ENCODE data around the gene GP2. TPM values are rescaled to one million over a fixed set of nuclear protein-coding genes. Genes with fewer than 3 reads are reported as not detected.

The GP2 gene
- polyA plus RNA-seq, 4 donors, result 2.6 to 7.4 (median 2.7) TPM; not detected in 1

DNA sequence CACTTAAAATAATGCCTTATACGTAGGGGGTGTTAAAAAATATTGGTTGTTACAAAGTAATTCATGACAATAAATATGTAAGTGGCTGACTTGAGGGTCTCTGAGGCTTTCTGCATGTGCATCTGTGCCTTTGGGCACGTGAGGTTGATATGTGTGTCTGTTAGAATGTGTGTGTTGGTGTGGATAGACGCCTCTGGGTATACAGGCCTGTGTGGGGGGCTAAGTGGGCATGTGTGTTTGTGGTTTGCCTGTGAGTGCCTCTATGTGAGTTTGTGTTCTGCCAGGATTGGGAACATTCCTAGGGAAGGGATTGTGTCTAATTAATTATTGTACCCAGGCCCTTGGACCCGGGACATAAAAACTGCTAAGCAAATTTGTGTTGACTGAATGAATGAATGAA lies 19.0 kb downstream of the GP2 start:
- no peak for DNase-seq (ENCODE audit: low read depth in 4 of 4, low spot score in 3 of 4)

DNA sequence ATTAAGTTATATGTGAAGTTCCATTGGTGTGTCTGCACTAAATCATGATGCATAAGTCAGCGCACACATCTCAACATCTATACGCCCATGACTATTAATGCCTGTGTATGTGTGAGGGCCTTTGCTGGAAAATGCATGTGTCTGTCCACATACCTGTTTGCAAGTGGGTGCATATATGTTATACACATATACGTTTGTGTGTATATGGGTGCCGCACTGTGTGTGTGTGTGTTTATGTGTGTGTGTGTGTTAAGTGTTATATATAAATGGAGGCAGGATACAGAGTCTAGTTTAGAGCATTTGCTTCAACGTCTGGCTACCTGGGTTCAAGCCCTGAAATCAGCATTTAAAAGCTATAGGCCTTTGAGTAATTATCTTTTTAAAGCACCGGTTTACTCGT lies 19.5 kb downstream of the GP2 start:
- no peak for DNase-seq (ENCODE audit: low read depth in 4 of 4, low spot score in 3 of 4)

DNA sequence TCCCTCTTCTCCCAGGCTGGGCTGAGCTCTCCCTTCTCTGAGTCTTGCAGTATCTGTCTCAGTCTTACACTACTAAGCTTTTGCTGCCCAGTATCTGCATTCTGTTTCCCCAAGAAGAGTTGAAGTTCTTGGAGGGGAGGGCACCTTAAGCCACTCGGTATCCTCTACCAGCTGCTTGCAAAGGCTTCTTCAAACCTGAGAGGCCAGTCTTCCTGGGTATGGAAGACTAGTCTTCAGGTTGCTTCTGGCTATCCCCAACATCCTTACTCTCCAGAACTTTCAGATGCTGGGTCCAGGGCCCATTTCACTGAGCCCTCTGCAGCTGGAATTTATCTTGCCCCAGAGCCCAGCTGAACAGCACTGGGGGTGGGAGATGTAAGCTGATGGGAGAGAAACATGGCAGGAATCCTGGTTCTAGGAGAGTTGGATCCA lies 20.1 kb downstream of the GP2 start:
- DNase-seq (ENCODE audit: low read depth in 4 of 4, low spot score in 3 of 4), result no peak

DNA sequence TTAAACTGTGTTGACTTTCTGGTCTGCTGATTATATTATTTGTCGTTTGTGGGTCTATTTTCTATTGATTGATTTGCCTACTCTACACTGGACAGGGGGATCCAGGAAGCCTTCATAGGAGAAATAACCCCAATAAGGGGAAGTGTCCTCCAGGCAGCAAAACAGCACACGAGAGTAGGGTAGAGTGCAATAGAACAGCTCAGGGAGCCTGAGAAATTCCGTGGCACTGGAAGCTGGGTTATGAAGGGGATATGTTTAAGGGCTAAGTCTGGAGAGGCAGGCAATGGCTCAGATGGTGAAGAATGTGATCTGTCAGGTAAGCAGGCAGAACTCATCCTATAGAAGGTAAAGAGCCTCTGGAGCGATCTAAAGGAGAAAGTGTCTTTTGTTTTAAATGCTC lies 20.9 kb downstream of the GP2 start:
- no peak for DNase-seq (ENCODE audit: low read depth in 4 of 4, low spot score in 3 of 4)

DNA sequence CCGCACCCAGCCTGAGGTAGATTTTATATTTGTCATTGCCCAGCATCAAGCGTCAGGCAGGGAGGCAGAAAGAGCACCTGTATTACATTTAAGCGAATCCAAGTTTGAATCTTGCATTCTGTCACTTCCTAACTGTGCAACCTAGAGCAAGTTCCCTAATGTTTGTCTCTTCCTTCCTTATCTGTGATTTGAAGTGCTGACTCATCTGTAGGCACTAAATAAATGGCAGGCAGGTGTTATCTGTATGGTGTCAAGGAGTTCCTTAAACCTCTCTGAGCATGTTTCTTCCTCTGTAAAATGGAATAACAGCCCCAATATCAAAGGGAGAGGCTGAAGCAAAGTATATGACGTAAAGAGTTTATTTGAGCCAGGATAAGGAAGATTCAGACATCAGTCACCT lies 24.3 kb downstream of the GP2 start:
- no peak for DNase-seq (ENCODE audit: low read depth in 4 of 4, low spot score in 3 of 4)

DNA sequence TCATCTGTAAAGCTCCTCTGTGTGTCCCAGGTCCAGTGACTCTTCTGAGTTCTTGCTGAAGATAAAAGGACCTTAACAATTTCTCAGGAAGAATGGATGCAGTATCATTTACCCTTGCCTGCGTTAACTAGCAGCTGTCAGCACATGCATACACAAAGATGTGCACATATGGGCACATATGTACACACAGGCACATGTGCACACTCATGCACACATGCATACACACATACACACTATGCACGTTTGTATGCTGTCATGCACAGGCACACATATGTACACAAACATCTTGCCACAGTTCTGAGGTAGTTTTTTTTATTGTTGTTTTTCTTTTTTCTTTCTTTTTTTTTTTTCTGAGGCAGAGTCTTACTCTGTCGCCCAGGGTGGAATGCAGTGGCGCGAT lies 24.9 kb downstream of the GP2 start:
- DNase-seq (ENCODE audit: low read depth in 4 of 4, low spot score in 3 of 4), result no peak

DNA sequence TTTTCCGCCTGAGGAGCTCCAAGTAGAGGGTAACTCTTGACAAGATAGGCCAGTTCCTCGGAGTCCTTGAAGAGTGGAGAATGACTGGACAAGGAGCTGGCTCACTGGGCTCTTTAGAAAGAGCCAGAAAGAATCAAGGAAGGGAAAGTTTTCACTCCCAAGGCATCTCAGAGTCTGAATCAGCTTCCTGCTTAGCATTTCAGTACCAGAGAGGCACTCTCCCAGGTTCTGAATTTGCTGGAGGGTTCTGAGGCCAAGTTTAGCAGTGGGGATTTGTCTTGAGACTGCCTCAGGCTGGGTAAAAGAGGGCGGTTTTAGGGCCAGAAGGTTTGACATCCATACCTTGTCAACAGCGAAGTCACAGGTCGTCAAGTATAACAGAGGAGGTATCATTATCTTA lies 25.5 kb downstream of the GP2 start:
- DNase-seq (ENCODE audit: low read depth in 4 of 4, low spot score in 3 of 4), result no peak

DNA sequence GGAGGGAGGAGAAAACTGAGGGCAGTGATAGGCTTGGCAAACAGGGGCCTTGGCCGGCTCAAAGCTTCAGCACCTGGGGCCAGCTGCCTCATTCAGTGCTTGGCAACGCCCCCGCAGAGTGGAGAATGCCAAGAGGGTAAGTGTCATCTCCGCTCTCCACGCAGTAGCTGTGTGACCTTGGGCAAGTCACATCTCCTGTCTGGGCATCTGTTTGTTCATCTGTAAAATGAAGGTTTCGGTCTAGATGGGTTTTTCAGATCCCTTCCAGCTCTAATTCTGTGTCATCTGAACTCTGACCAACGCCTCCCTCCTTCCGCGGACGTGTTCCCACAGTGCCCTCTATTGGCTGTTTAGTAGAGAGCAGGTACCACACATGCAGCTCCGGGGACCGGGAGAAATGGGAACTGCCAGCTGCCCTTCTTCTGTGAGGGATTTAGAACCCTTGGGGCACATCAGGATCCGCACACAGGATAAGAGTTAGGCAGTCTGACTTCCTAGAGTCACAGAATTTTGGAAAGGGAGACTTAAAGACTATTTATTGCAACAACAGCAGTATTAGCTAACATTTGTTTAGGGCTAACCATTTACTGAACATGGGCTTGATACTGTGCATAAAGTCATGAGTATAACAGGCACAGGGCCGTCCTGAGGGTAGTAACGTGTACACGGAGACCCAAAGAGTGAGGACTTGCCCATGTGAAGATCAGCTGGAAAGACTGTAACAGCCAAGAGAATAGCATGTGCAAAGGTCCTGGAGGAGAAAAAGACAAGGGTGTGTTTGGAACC lies 26.8 kb downstream of the GP2 start:
- DNase-seq (ENCODE audit: low read depth in 4 of 4, low spot score in 3 of 4), result peak in 3 of 4 donors; percentile 14 to 20 (median 19)

DNA sequence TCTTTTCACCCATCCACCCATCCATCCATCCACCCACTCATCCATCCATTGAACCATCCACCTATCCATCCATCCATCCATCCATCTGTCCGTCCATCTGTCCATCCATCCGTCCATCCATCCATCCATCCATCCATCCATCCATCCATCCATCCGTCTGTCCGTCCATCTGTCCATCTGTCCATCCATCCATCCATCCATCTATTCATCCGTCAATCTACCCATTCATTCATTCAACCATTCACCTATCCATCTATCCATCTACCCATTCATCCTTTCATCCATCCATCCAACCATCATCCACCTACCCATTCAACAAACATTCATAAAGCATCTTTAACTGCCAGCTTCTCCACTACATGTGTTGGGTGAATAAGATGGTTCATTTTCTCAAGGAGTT lies 28.9 kb downstream of the GP2 start:
- DNase-seq (ENCODE audit: low read depth in 4 of 4, low spot score in 3 of 4), result no peak

DNA sequence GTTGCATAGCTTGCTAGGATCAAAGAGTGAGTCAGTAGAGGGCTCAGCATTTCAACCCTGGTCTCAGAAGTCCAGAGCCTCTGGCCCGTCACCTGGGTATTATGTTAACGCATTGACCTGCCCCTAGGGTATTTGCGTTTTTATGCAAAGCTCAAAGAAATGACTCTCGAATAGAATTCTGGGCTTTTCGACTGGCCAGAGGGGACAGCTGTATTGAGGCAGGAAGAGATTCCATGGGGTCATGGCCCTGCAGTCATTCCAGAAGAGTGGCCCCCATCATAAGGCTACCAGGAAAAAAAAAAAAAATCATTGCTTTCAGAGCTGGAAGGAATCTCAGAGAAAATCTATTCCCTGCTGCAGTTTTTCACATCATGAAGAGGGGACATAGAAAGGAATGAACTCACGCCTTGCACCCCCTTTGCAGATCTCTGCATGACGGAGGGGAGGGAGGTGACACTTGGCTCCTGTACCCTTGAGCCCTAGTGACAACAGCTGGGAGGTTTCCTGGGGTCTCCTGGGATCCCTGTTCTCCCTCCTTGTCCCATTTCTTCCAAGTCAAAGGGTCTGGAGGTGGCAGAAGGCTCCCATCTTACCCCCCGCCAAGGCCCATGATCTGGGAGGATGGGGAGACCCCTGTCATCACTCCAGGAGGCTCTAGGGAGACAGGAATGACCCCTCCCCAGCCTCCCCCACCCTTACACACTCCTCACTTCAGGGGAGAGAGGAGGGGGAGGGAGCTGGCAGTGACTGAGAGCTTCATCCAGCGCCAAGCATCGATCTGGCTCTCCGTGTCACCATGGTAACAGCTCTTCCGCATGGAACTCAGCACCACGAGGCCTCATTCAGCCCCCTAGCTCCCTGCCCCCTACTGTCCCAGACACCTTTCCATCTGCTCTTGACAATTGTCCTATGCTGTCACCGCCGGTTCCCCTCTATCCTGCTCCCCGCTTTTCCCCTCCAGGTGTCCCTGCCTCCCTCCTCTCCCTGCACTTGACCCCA lies 35.8 kb downstream of the GP2 start:
- no peak for DNase-seq (ENCODE audit: low read depth in 4 of 4, low spot score in 3 of 4)

DNA sequence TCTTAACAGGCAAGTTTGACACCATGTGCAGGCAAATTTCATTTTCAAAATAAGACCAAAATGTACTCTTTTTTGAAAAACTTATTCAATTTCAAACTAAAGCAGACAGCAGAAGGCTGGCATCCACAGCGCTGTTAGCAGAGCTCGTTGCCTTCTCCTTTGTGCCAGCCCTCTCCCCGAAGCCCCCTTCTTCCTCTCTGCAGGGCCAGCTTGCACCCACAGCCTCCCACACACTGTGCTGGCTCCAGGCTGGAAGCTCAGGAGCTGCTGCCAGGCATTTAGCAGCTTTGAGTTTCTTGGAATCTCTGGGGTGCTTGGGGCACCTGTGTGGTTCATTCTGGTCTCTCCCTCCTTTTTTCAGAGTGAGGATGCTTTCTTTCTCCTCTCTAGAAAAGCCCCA lies 37.7 kb downstream of the GP2 start:
- no peak for DNase-seq (ENCODE audit: low read depth in 4 of 4, low spot score in 3 of 4)

DNA sequence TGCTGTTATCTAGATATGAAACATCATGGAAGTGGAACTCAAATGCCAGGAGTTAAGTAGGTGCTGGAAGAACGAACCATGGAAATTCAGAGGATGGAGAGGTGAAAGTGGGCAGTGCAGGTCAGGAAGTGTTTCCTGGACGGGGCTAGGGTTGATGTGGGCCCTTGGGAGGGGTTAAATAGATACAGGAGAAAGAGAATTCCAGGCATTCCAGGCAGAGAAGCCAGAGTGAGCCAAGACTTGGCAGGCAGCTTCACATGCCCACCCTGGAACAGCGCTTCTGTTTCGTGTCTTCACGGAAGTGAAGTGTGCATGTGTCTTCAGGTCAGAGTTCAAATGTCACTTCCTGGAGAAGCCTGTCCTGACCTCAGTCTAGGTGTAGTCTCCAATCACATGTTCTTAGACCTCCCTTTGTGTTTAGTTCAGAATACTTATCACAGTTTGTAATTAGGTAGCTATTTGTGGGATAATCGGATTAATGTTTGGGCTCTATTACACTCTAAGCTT lies 41.3 kb downstream of the GP2 start:
- DNase-seq (ENCODE audit: low read depth in 4 of 4, low spot score in 3 of 4), result no peak

DNA sequence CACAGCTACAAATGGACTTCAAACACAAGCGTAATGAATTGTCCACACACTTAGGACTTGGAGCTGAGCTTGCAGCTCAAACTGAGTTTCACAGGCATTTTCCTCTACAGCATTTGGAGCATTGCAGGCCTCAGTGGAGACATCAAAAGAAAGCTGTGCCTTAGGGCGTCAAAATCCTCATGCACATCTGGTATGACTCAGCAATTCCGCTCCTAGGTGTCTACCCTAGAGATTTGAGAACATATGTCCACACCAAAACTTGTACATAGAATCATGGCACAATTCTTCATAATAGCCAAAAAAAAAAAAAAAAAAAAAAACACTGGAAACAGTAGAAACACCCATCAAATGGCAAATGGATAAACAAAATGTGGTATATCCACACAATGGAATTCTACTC lies 47.1 kb downstream of the GP2 start:
- DNase-seq (ENCODE audit: low read depth in 4 of 4, low spot score in 3 of 4), result no peak

DNA sequence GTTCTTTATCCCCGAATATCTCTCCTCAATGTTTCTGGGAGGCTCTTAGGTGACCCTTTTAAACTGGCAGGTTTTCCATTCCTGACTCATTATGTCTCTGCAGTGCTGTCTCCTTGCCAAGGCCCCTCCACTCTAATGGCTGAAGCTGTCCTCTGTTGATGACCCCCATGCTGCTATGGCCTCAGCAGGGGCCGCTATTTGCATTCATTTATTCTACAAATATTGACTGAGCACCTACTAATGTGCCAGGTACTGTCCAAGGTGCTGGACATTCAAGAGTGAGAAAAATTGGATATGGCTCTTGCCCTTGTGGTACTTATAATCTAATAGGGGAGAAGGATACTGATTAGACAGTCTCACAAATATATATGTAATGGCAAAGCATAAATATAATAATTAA lies 55.4 kb downstream of the GP2 start:
- no peak for DNase-seq (ENCODE audit: low read depth in 4 of 4, low spot score in 3 of 4)

DNA sequence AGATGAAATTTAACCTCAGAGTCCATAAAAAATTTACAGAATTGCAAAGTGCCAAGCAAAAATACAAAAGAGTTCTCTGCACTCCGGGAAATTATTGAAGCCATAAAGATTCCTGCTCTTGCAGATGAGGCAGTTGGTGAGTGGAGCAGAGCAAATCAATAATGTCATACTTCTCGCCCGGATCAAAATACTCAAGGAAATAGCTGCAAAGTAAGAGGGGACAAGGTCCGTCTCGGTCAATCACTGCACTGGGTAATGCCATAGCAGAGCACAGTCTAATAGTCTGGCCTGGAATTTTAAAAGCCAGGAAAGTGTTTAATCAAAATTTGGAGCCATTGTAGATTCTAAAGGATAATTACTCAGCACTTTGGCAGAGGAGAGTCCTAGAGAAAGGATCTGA lies 58.9 kb downstream of the GP2 start:
- no peak for DNase-seq (ENCODE audit: low read depth in 4 of 4, low spot score in 3 of 4)

DNA sequence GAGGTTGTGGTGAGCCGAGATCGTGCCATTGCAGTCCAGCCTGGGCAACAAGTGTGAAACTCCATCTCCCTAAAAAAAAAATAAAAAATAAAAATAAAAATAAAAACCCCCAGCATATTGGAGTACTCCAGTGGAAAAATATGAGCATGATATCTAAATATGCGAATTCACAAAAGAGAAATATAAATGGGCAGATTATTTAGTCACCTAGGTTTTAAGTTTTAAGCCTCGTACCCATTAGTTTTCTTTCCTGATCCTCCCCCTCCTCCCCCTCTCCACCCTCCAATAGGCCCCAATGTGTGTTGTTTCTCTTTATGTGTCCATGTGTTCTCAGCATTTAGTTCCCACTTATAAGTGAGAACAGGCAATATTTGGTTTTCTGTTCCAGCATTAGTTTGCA lies 62.3 kb downstream of the GP2 start:
- no peak for DNase-seq (ENCODE audit: low read depth in 4 of 4, low spot score in 3 of 4)

DNA sequence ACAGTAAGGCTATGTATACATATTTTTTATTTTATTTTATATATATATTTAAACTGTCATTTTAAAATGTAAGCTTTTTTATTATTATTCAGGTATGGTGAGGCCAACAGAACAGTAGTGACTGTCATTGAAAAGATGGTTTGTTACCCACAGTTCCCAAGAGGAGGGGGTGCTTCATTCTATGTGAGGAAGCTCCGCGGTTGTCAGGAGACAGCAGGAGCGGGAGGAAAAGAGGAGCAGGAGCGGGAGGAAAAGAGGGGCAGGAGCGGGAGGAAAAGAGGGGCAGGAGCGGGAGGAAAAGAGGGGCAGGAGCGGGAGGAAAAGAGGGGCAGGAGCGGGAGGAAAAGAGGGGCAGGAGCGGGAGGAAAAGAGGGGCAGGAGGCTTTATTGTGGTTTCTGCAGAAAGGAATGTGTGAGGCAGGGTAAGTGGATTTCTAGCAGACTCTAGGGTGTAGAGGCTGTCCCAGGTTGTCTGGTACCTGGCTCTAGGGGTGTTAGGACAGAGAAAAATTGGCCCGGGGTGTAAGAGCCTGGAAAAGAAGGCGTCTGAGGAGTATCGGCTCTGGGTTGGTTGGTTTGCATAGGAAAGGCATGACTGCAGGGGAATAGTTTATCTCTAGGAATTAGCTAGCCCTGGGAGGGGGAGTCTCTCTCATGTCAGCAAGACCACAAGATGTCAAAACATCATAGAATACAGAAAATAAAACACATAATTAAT lies 64.0 kb downstream of the GP2 start:
- DNase-seq (ENCODE audit: low read depth in 4 of 4, low spot score in 3 of 4), result no peak

DNA sequence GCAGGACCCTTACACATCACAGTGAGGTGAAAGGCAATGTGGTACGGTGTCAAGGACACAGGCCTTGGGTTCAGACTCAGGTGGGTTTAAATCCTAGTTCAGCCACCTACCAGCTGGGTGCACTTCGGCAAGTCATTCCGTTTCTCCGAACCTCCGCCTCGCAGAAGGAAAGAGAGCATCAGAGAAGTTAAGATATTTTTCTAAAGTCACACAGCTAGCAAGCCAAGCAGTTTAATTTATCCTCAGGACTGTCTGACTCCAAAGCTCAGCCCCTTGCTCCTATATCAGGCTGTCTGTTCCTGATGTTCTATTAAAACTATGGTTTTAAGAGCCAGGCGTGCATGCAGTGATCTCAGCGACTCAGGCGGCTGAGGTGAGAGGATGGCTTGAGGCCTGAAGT lies 65.1 kb downstream of the GP2 start:
- no peak for DNase-seq (ENCODE audit: low read depth in 4 of 4, low spot score in 3 of 4)

DNA sequence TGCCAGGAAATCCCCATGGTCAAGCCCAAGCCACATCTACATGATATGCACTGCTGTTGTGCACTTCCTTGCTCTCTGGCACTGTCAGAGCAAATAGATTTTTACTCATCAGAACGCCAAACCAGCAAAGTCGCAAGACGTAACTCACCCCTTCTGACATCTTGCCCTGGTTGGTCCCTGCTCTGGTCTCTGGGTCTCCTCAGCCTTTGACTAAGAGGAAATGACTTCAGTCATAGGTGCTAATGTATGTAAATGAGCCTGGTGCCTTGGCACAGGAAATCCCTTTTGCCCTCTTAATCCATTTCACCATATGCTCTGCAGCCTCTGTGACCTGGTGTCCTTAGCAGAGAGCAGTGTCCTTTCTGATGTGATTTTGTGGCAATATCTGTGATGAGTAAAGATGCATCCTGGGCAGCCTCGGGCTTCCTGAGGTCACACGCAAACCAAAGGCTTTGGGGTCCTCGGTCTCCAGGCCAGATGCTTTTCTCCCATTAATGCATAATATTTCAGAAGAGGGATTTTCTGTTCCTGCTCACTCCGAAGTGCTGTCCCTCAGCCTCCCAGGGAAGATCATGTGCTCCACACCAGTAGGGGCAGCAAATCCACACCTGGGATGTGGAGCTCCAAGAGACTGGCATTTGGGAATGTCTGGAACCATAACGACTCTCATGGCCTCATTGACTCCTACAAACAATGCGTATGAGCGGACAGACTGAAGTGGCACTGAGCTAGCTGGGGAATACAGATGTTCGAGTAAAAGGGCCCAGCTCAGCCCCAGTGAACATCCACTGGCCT lies 66.9 kb downstream of the GP2 start:
- no peak for DNase-seq (ENCODE audit: low read depth in 4 of 4, low spot score in 3 of 4)
